HUES6 (cell line): ENCODE measurements around the gene CAPN9.

Experiments used
- H3K27ac ChIP-seq: 2 replicates; pipeline ENCODE4 v1.7.0; 2013; ENCODE audit warnings: low read depth, mild to moderate bottlenecking, low read length, inconsistent platforms
- H3K27me3 ChIP-seq: 2 replicates; pipeline ENCODE4 v1.6.1; 2013; ENCODE audit warnings: low read length; ENCODE audit not compliant: control insufficient read depth, insufficient read depth
- H3K36me3 ChIP-seq: 2 replicates; pipeline ENCODE4 v1.6.1; 2013; ENCODE audit warnings: low read length; ENCODE audit not compliant: control insufficient read depth, insufficient read depth
- H3K4me1 ChIP-seq: 2 replicates; pipeline ENCODE4 v1.6.1; 2013; ENCODE audit warnings: low read length; ENCODE audit not compliant: control insufficient read depth, insufficient read depth
- H3K4me3 ChIP-seq: 2 replicates; pipeline ENCODE4 v1.5.1; 2013; ENCODE audit warnings: low read depth, low read length
- H3K9ac ChIP-seq: one replicate; pipeline ENCODE4 v1.6.1; 2013; ENCODE audit warnings: mild to moderate bottlenecking, low read length
- H3K9me3 ChIP-seq: 2 replicates; pipeline ENCODE4 v1.6.1; 2013; ENCODE audit warnings: low read depth, low read length; ENCODE audit not compliant: control insufficient read depth, insufficient read depth

CAPN9 gene

GRCh38 chr1:230750576-230750975 is 3.4 kb downstream of the CAPN9 start:
- Histone ChIP-seq H3K4me3 (no peak overlapping the region), H3K27ac (no peak overlapping the region), H3K27me3 (no peaks in the 10 kb centered on the region), H3K36me3 (no peaks in the 10 kb centered on the region), H3K9me3 (no peaks in the 10 kb centered on the region), H3K4me1 (peaks cover 43% of the 10 kb centered on the region), H3K9ac (no peak overlapping the region)

GRCh38 chr1:230750986-230751625 is 3.9 kb downstream of the CAPN9 start:
- H3K4me1 ChIP-seq = peaks cover 43% of the 10 kb centered on the region
- no peaks in the 10 kb centered on the region for H3K36me3 ChIP-seq
- no peaks in the 10 kb centered on the region for H3K9me3 ChIP-seq
- H3K27ac ChIP-seq = no peak overlapping the region
- no peak overlapping the region for H3K4me3 ChIP-seq
- no peak overlapping the region for H3K9ac ChIP-seq
- no peaks in the 10 kb centered on the region for H3K27me3 ChIP-seq

GRCh38 chr1:230752407-230752806 is 5.2 kb downstream of the CAPN9 start:
- H3K9ac ChIP-seq = no peak overlapping the region
- no peak overlapping the region for H3K27ac ChIP-seq
- H3K4me3 ChIP-seq = no peak overlapping the region
- no peaks in the 10 kb centered on the region for H3K27me3 ChIP-seq
- no peaks in the 10 kb centered on the region for H3K9me3 ChIP-seq
- no peaks in the 10 kb centered on the region for H3K36me3 ChIP-seq
- H3K4me1 ChIP-seq = peaks cover 43% of the 10 kb centered on the region

- Histone ChIP-seq H3K9me3 (no peaks in the 10 kb centered on the region), H3K9ac (peak overlapping the region; percentile 55), H3K4me1 (peaks cover 43% of the 10 kb centered on the region), H3K27me3 (no peaks in the 10 kb centered on the region), H3K36me3 (no peaks in the 10 kb centered on the region), H3K27ac (peak overlapping the region; percentile 33; the same call in 1 of the 2 replicates), H3K4me3 (peak overlapping the region; percentile 53; the same call in 1 of the 2 replicates)
Measured at GRCh38 chr1:230753191-230753585, 6.0 kb downstream of the CAPN9 start.

GRCh38 chr1:230753586-230754251 is 6.5 kb downstream of the CAPN9 start:
- H3K9ac ChIP-seq = peak overlapping the region; percentile 55
- no peaks in the 10 kb centered on the region for H3K36me3 ChIP-seq
- H3K4me3 ChIP-seq = peak overlapping the region; percentile 53
- no peaks in the 10 kb centered on the region for H3K9me3 ChIP-seq
- H3K27me3 ChIP-seq = no peaks in the 10 kb centered on the region
- peak overlapping the region; percentile 33; the same call in 1 of the 2 replicates for H3K27ac ChIP-seq
- H3K4me1 ChIP-seq = peaks cover 43% of the 10 kb centered on the region

GRCh38 chr1:230754796-230755195 is 7.6 kb downstream of the CAPN9 start:
- H3K9me3 ChIP-seq = no peaks in the 10 kb centered on the region
- no peak overlapping the region for H3K27ac ChIP-seq
- H3K9ac ChIP-seq = no peak overlapping the region

GRCh38 chr1:230757856-230758708 is 10.9 kb downstream of the CAPN9 start:
- Histone ChIP-seq H3K27ac (no peak overlapping the region), H3K27me3 (no peaks in the 10 kb centered on the region), H3K4me1 (peaks cover 10% of the 10 kb centered on the region), H3K9ac (no peak overlapping the region), H3K36me3 (no peaks in the 10 kb centered on the region), H3K9me3 (no peaks in the 10 kb centered on the region), H3K4me3 (no peak overlapping the region)

More at GRCh38 chr1:230754796-230755195, 7.6 kb downstream of the CAPN9 start:
- H3K4me3 ChIP-seq = no peak overlapping the region
- no peaks in the 10 kb centered on the region for H3K36me3 ChIP-seq
- H3K27me3 ChIP-seq = no peaks in the 10 kb centered on the region
- peaks cover 33% of the 10 kb centered on the region for H3K4me1 ChIP-seq

GRCh38 chr1:230758709-230759368 is 11.7 kb downstream of the CAPN9 start:
- Histone ChIP-seq H3K4me3 (no peak overlapping the region), H3K36me3 (no peaks in the 10 kb centered on the region), H3K27me3 (no peaks in the 10 kb centered on the region), H3K4me1 (peaks cover 5% of the 10 kb centered on the region; the same call in 1 of the 2 replicates), H3K9me3 (no peaks in the 10 kb centered on the region), H3K27ac (no peak overlapping the region), H3K9ac (no peak overlapping the region)

GRCh38 chr1:230759369-230760065 is 12.3 kb downstream of the CAPN9 start:
- H3K4me3 ChIP-seq = no peak overlapping the region
- no peaks in the 10 kb centered on the region for H3K9me3 ChIP-seq
- no peak overlapping the region for H3K9ac ChIP-seq

GRCh38 chr1:230760360-230760827 is 13.2 kb downstream of the CAPN9 start:
- Histone ChIP-seq H3K4me3 (no peak overlapping the region), H3K9ac (no peak overlapping the region), H3K4me1 (peaks cover 5% of the 10 kb centered on the region; the same call in 1 of the 2 replicates), H3K27me3 (no peaks in the 10 kb centered on the region), H3K9me3 (no peaks in the 10 kb centered on the region), H3K36me3 (no peaks in the 10 kb centered on the region), H3K27ac (no peak overlapping the region)

More at GRCh38 chr1:230759369-230760065, 12.3 kb downstream of the CAPN9 start:
- Histone ChIP-seq H3K27me3 (no peaks in the 10 kb centered on the region), H3K27ac (no peak overlapping the region), H3K4me1 (peaks cover 5% of the 10 kb centered on the region; the same call in 1 of the 2 replicates), H3K36me3 (no peaks in the 10 kb centered on the region)
